ENCODE measurements around the gene CCDC178.

The CCDC178 gene

DNA sequence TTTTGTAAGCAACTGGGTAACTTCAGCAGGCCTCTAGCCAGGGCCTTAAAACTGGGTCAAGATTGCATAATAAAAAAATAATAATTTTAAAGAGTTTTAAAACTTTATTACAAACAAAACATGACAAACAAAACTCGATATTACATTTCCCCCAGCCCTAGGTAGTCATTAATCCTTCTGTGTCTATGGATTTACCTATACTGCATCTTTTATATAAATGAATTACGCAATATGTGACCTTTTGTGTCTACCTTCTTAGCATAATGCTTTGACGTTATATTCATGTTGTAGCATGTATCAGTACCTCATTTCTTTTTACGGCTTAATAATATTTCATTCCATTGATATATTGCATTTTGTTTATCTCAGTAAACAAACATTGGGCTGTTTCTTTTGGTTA is 113.5 kb downstream of the CCDC178 start:
- TF ChIP-seq, protein P1, sequence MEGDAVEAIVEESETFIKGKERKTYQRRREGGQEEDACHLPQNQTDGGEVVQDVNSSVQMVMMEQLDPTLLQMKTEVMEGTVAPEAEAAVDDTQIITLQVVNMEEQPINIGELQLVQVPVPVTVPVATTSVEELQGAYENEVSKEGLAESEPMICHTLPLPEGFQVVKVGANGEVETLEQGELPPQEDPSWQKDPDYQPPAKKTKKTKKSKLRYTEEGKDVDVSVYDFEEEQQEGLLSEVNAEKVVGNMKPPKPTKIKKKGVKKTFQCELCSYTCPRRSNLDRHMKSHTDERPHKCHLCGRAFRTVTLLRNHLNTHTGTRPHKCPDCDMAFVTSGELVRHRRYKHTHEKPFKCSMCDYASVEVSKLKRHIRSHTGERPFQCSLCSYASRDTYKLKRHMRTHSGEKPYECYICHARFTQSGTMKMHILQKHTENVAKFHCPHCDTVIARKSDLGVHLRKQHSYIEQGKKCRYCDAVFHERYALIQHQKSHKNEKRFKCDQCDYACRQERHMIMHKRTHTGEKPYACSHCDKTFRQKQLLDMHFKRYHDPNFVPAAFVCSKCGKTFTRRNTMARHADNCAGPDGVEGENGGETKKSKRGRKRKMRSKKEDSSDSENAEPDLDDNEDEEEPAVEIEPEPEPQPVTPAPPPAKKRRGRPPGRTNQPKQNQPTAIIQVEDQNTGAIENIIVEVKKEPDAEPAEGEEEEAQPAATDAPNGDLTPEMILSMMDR (IDR thresholded peaks at IDR 0.05; ENCODE audit: control insufficient read depth, insufficient read depth, low read depth, low read length, missing control alignments) = no peak
- no peak for DNase-seq (ENCODE audit: low read depth)
- H3K4me3 ChIP-seq (ENCODE audit: control insufficient read depth, low read depth, low read length) = no peak overlapping the region

- TF ChIP-seq, protein P1 (IDR thresholded peaks at IDR 0.05; ENCODE audit: control insufficient read depth, insufficient read depth, low read depth, low read length, missing control alignments) = no peak
These were observed 122.9 kb downstream of the CCDC178 start for GRCh38 chr18:33317640-33318039.

DNA sequence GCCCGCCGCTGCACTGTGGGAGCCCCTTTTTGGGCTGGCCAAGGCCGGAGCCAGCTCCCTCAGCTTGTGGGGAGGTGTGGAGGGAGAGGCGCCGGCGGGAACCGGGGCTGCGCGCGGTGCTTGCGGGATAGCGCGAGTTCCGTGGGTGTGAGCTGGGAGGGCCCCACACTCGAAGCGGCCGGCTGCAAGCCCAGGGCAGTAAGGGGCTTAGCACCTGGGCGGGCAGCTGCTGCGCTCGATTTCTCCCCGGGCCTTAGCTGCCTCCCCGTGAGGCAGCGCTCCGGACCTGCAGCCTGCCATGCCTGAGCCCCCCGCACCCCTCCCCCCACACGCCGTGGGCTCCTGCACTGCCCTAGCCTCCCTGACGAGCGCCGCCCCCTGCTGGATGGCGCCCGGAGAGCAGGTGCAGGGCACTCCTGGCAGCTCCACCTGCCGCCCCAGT is 124.4 kb downstream of the CCDC178 start:
- H3K4me3 ChIP-seq (ENCODE audit: control insufficient read depth, low read depth, low read length) = no peak overlapping the region

More at GRCh38 chr18:33317640-33318039, 122.9 kb downstream of the CCDC178 start:
- no peak overlapping the region for H3K4me3 ChIP-seq (ENCODE audit: control insufficient read depth, low read depth, low read length)
- DNase-seq (ENCODE audit: low read depth) = no peak

GRCh38 chr18:33307520-33307919 is 133.0 kb downstream of the CCDC178 start:
- no peak overlapping the region for H3K4me3 ChIP-seq (ENCODE audit: control insufficient read depth, low read depth, low read length)
- TF ChIP-seq, protein P1 (IDR thresholded peaks at IDR 0.05; ENCODE audit: control insufficient read depth, insufficient read depth, low read depth, low read length, missing control alignments) = no peak

More for the DNA sequence above, 124.4 kb downstream of the CCDC178 start:
- no peak for DNase-seq (ENCODE audit: low read depth)
- TF ChIP-seq, protein P1 (IDR thresholded peaks at IDR 0.05; ENCODE audit: control insufficient read depth, insufficient read depth, low read depth, low read length, missing control alignments) = no peak

GRCh38 chr18:33304277-33304676 is 136.2 kb downstream of the CCDC178 start:
- H3K4me3 ChIP-seq (ENCODE audit: control insufficient read depth, low read depth, low read length) = no peak overlapping the region
- no peak for DNase-seq (ENCODE audit: low read depth)
- TF ChIP-seq, protein P1 (IDR thresholded peaks at IDR 0.05; ENCODE audit: control insufficient read depth, insufficient read depth, low read depth, low read length, missing control alignments) = no peak

More at GRCh38 chr18:33307520-33307919, 133.0 kb downstream of the CCDC178 start:
- DNase-seq (ENCODE audit: low read depth) = no peak

- H3K4me3 ChIP-seq (ENCODE audit: control insufficient read depth, low read depth, low read length) = no peak overlapping the region
- TF ChIP-seq, protein P1 (IDR thresholded peaks at IDR 0.05; ENCODE audit: control insufficient read depth, insufficient read depth, low read depth, low read length, missing control alignments) = no peak
- DNase-seq (ENCODE audit: low read depth) = no peak
These were observed 149.0 kb downstream of the CCDC178 start for GRCh38 chr18:33291539-33291938.
